Activated naive CD8-positive, alpha-beta T cell treated with anti-CD3 and anti-CD28 coated beads, Interleukin-2, amount 50 U/mL, for 24 hours (primary cell): Measurements from ENCODE around the gene AKR7A3.
"Not testable (repeated sequence)": the region's sequence is repeated elsewhere in the genome, so short reads cannot be mapped to it uniquely, and the experiment has no call there.

Source experiments
- ATAC-seq: fragments of 150-1000 bp; cut with Tn5 transposase; one replicate; pipeline ENCODE4 v1.10.0; 2021
- DNase-seq: peaks from one replicate; pipeline ENCODE4 v3.0.0; 2021
- H3K27ac Mint-ChIP-seq: one replicate; pipeline ENCODE4 v1.8.0; 2021; ENCODE audit warnings: mild to moderate bottlenecking, mixed read lengths
- H3K27me3 Mint-ChIP-seq: one replicate; pipeline ENCODE4 v1.8.0; 2021; ENCODE audit warnings: mixed read lengths
- H3K36me3 Mint-ChIP-seq: one replicate; pipeline ENCODE4 v1.8.0; 2021; ENCODE audit warnings: low read depth, mixed read lengths
- H3K4me1 Mint-ChIP-seq: one replicate; pipeline ENCODE4 v1.8.0; 2021; ENCODE audit warnings: mixed read lengths
- H3K4me3 Mint-ChIP-seq: one replicate; pipeline ENCODE4 v1.8.0; 2021; ENCODE audit warnings: mild to moderate bottlenecking, moderate library complexity, mixed read lengths
- H3K9me3 Mint-ChIP-seq: one replicate; pipeline ENCODE4 v1.8.0; 2021; ENCODE audit warnings: mixed read lengths

AKR7A3 gene

DNA sequence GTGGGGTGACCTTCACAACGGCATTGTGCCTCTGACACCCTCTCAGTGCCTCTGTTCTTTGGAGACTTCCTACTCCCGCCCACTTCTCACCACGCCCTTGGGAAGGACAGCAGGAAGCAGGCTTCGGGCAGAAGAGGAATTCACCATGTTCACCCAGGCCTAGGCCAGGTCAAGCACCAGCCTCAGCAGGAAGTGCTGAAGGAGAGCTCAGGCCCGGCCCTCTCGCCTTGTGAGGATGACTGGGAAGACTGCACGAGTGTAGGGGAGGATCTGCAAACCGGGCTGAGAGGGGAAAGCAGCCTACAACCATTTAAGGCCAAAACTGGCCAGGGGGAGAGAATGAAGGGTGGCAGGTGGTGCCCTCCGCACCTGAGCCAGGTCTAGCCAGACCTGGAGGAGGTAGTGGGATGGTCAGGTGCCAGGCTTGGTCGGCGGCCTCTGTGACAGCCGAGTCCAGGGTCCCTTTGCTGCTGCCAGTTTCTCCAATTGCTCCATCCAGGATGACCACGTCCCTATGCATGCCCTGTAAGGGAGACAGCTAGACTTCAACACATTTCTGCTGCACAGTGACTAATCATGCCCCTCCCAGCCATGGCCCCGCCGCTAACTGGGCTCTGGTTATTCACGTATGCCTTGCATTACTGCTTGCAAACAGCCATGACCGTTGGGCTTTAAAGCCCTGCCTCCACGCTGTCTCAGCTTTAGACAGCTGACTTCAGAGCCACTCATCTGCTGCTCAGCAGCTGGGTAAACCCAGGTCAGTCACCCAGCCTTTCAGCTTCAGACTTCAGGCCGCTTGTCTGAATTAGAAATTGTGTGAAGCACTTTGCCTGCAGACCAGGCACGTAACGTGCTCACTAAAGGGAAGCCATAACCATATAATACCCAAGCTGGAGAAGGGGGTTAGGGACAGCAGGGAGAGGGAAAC lies 28.1 kb downstream of the AKR7A3 start:
- ATAC-seq: no peak
- H3K9me3 Mint-ChIP-seq: no peaks in the 10 kb centered on the region
- peaks cover 15% of the 10 kb centered on the region for H3K4me1 Mint-ChIP-seq
- H3K4me3 Mint-ChIP-seq: no peak overlapping the region
- H3K36me3 Mint-ChIP-seq: peaks cover 42% of the 10 kb centered on the region
- no peak for DNase-seq
- H3K27ac Mint-ChIP-seq: no peak overlapping the region
- H3K27me3 Mint-ChIP-seq: no peaks in the 10 kb centered on the region

DNA sequence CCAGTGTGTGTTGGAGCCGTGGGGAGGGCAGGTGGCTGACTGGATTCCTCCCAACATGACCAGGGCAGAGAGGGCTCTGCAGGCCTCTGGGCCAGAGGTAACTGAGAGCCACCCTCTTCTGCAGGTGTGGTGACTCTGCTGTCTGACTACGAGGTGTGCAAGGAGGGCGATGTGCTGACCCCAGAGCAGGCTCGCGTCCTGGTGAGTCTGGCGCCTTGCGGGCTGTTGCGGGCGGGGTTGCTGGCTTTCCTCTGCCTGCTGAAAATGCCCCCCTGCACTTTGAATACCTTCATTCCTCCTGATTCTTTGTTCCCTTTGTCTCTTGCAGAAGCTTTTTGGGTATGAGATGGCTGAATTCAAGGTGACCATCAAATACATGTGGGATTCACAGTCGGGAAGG lies 30.2 kb downstream of the AKR7A3 start:
- Mint-ChIP-seq H3K36me3 (peaks cover 50% of the 10 kb centered on the region), H3K27me3 (no peaks in the 10 kb centered on the region), H3K27ac (peak overlapping the region; percentile 77), H3K4me3 (no peak overlapping the region), H3K9me3 (no peaks in the 10 kb centered on the region), H3K4me1 (peaks cover 32% of the 10 kb centered on the region)
- no peak for DNase-seq
- ATAC-seq: no peak

DNA sequence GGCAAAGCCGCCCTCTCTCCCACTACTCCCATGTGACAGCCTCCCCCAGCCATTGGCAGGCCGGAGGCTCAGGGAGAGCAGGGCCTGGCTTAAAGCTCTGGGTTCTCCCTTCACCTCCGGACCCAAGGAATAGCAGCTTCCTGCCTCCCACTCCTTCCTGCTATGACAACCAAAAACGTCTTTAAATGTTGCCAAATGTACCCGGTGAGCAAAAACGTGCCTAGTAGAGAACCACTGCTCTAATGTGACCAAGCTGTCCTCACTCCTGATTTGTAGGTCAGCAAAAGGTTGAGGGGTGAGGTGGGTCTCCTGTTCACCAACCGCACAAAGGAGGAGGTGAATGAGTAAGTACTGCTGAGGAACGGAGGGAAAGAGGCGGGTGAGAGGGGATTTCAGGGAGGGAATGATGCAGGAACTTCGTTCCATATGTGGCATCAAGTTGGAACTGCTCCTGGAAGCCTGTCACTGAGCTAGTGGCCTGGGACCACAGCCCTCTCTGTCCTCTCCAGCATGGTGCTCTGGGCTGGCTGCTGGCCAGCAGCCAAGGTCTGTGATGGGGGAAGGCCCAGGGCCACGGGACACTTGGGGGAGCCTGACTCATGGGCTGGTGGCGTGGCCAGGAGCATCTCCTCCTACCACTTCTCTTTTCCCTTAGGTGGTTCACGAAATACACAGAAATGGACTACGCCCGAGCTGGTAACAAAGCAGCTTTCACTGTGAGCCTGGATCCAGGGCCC lies 31.2 kb downstream of the AKR7A3 start:
- Mint-ChIP-seq H3K36me3 (peaks cover 59% of the 10 kb centered on the region), H3K9me3 (no peaks in the 10 kb centered on the region), H3K27me3 (no peaks in the 10 kb centered on the region), H3K4me3 (peak overlapping the region; percentile 24), H3K27ac (peak overlapping the region; percentile 77), H3K4me1 (peaks cover 39% of the 10 kb centered on the region)
- ATAC-seq (peak; percentile 60), DNase-seq (peak; percentile 35)

DNA sequence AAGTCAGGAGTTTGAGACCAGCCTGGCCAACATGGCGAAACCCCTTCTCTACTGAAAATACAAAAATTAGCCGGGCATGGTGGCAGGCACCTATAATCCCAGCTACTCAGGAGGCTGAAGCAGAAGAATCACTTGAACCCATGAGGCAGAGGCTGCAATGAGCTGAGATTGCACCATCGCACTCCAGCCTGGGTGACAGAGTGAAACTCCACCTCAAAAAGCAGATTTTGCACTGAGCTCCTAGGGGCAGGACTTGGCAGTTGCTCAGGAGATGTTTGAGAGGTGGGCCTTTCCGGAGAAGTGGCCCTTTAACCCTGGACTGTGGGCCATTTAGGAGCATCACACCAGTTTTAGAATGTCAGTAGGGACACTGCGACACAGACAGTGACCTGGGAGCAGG lies 32.3 kb downstream of the AKR7A3 start:
- not testable (repeated sequence) for H3K4me3 Mint-ChIP-seq, H3K9me3 Mint-ChIP-seq, ATAC-seq, H3K27me3 Mint-ChIP-seq, DNase-seq
- Mint-ChIP-seq H3K36me3 (peaks cover 62% of the 10 kb centered on the region), H3K4me1 (peaks cover 42% of the 10 kb centered on the region), H3K27ac (peak overlapping the region; percentile 77)

DNA sequence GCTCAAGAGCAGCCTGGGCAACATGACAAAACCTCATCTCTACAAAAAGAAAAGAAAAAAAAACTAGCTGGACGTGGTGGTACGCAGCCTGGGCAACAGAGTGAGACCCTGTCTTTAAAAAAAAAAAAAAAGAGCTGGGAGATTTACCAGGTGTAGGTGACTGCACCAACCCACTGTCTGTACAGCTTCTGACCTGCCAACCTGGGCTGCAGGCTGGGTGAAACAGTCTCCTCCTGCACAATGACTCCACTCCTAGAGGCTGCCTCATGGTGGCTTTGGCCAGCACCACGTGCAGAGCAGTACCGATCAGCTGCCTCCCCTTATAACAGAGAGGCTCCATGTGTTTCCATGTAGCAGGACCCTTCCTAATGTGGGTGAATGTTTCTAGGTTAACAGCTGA lies 33.3 kb downstream of the AKR7A3 start:
- H3K36me3 Mint-ChIP-seq: peaks cover 68% of the 10 kb centered on the region
- H3K27ac Mint-ChIP-seq: peak overlapping the region; percentile 31
- H3K27me3 Mint-ChIP-seq: no peaks in the 10 kb centered on the region
- no peak for DNase-seq
- H3K4me3 Mint-ChIP-seq: no peak overlapping the region
- peaks cover 48% of the 10 kb centered on the region for H3K4me1 Mint-ChIP-seq
- no peaks in the 10 kb centered on the region for H3K9me3 Mint-ChIP-seq
- ATAC-seq: no peak

DNA sequence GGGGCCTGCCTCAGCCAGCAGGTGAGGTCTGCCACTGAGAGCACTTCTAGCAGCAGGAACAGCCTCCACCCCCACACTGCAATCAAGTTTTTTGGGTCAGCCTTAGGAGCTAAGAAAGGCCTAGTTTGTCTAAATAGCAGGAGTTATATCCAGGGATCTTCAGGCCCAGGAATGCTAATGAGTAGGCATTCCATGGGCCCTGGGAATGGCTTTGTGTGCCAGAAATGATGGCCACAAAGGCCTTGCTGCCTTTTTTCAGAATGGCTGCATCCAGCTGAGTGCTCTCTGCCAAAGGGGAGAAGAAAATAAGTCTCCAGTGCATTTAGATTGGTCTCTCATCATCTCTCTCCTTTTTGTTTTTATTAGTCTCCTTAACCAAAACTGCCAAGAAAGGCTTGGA lies 34.2 kb downstream of the AKR7A3 start:
- peaks cover 61% of the 10 kb centered on the region for H3K36me3 Mint-ChIP-seq
- H3K27me3 Mint-ChIP-seq: no peaks in the 10 kb centered on the region
- peak overlapping the region; percentile 28 for H3K27ac Mint-ChIP-seq
- H3K4me1 Mint-ChIP-seq: peaks cover 52% of the 10 kb centered on the region
- DNase-seq (no peak), ATAC-seq (no peak)
- H3K4me3 Mint-ChIP-seq: no peak overlapping the region
- H3K9me3 Mint-ChIP-seq: no peaks in the 10 kb centered on the region

DNA sequence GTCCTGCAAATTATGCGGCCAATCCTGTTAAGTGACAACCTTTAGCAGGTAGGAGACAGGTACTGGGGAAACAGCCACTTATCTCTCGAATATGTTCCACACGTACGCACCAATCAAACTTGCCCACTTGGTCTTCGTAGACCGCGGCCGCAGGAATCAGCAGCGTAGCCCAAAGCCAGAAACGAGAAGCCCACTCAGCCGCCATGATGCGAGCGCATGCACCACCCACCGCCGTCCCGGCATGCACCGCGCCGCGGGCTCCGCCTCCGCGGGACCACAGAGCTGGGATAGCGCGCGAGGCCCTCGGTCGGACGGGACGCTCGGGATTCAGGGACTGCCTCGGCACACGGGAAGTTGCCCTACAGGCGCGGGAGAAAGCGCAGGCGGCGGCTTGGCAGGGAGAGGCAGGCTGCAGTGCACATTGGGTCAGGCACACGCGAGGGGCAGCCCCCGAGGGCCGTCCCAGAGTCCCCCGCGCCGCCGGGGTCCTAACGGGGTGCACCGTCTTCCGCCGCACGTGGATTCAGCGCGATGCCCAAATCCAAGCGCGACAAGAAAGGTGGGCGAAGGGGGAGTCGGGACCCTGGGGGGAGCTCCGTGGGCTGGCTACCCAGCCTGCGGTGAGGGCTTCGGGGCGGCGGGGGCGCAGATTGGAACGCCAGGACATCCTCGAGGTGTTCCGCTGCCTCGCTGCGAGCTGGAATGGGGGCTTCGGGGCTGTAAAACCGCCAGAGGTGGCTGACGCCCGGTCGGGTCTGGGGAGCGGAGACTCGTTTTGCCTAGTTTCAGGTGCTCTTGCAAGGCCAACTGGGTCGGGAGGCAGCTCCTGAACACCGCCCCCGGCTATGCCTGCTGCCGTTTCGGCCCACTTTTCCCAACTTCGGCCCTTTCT lies 37.0 kb downstream of the AKR7A3 start, which contains the start of the genes EMC1 and MRTO4:
Gene EMC1, minus strand, starts transcription at position 220 of the 892 bp plus-strand sequence. Its CDS starts 15 bp downstream, at position 205.
Gene MRTO4, plus strand, starts transcription at position 501 of the 892 bp plus-strand sequence. Its CDS starts 31 bp downstream, at position 532.
- DNase-seq (peak; percentile 95), ATAC-seq (peak; percentile 94)
- Mint-ChIP-seq H3K27ac (peak within 1 kb of the TSS; percentile 99), H3K9me3 (no peaks in the 10 kb centered on the region), H3K27me3 (no peaks in the 10 kb centered on the region), H3K4me1 (peaks cover 46% of the 10 kb centered on the region), H3K4me3 (peak within 1 kb of the TSS; percentile 100), H3K36me3 (peaks cover 36% of the 10 kb centered on the region)

DNA sequence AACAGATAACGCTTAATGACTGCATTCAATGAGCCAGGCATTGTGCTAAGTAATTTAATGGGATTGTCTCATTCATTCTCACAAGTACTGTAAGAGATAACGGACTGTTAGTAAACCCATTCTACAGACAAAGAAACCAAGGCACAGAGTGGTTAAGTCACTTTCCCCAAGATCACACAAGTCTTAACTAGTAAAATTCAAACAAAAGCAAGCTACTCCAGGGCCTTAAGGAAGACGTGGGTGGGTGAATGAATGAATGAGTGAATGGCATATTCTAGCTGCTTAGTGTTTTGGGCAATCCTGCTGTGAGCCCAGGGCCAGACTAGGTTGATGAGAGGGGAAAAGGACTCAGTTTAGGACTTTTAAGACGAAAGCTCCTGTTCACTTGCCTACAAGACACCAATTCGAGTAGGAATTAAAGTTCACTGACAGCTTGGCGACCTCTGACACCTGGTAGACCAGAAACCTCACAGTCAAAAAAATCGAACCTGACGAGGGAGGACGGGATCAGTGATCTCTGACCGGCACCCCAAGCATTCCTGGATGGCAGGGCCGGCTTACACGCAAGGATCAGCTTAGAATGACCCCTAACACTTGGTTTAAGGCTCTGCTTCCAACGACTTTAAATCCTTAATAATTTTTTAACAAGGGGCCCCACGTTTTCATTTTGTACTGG lies 37.8 kb downstream of the AKR7A3 start:
- DNase-seq: no peak
- peaks cover 31% of the 10 kb centered on the region for H3K36me3 Mint-ChIP-seq

DNA sequence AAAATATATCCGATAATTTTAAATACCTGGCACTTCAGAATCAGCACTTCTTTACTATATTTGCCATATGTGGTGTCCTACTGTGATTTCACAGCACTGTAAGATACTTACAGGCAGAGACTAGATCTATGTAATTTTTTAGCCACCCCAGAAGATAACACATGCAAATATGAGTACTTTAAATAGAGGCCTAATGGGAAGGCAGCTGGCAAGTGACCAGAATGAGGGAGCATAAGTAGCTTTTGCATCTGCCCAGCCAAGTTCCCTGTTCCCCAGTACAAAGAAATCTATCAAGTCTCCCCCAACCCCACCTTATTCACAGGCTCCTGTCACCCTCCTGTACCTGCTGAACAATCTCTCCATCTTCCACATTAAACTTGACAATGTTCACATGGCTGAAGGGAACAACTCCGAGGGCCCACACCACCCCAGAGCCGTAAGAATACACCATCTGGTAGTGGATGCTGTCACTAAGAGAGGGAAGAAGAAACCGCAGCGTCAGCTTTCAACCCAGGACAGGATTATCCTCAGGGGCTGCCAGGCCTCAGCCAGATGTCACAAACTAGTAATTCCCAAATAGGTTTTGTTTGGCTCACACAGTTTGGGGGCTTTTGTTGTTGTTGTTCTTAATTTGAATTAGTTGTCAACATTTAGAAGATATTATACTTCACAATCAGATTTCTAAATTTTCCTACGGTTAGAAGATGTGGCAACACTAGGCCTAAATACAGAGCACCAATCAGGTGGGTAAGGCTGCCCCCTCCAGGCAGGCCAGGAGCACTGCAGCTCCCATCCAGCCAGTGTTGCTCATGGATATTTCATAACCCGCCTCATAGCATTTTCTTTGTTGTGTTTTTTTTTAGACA lies 47.7 kb downstream of the AKR7A3 start:
- peak; percentile 87 for ATAC-seq

More for the DNA sequence above, 37.8 kb downstream of the AKR7A3 start:
- H3K9me3 Mint-ChIP-seq: no peaks in the 10 kb centered on the region
- H3K27ac Mint-ChIP-seq: peak overlapping the region; percentile 99
- ATAC-seq: no peak
- H3K4me3 Mint-ChIP-seq: peak overlapping the region; percentile 100
- H3K4me1 Mint-ChIP-seq: peaks cover 41% of the 10 kb centered on the region
- no peaks in the 10 kb centered on the region for H3K27me3 Mint-ChIP-seq

DNA sequence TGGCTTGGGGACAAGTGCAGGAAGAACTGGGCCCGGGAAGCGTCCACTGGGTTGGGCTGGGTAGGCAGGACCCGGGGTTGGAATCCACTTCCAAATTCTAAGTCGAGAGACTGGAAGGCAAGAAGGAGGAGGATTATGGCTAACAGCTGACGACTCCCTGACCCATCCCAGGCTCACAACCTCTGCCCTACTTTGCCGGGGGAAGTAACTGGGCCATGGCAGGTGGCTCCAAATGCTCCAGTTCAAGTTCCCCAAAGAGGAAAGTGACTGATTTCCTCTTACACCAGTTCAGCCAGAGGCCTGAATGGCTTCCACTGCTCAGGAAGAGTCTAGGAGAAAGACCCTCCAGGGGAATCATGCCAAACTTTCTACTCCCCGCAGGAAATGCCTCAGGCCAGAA lies 48.7 kb downstream of the AKR7A3 start:
- no peak overlapping the region for H3K4me3 Mint-ChIP-seq
- H3K27ac Mint-ChIP-seq: no peak overlapping the region
- no peak for DNase-seq
- ATAC-seq: no peak
- peaks cover 40% of the 10 kb centered on the region for H3K36me3 Mint-ChIP-seq
- H3K9me3 Mint-ChIP-seq: no peaks in the 10 kb centered on the region
- H3K4me1 Mint-ChIP-seq: no peaks in the 10 kb centered on the region
- H3K27me3 Mint-ChIP-seq: no peaks in the 10 kb centered on the region

More for the DNA sequence above, 47.7 kb downstream of the AKR7A3 start:
- DNase-seq: peak; percentile 73
- Mint-ChIP-seq H3K9me3 (no peaks in the 10 kb centered on the region), H3K4me1 (no peaks in the 10 kb centered on the region), H3K36me3 (peaks cover 40% of the 10 kb centered on the region), H3K27me3 (no peaks in the 10 kb centered on the region), H3K4me3 (no peak overlapping the region), H3K27ac (no peak overlapping the region)

DNA sequence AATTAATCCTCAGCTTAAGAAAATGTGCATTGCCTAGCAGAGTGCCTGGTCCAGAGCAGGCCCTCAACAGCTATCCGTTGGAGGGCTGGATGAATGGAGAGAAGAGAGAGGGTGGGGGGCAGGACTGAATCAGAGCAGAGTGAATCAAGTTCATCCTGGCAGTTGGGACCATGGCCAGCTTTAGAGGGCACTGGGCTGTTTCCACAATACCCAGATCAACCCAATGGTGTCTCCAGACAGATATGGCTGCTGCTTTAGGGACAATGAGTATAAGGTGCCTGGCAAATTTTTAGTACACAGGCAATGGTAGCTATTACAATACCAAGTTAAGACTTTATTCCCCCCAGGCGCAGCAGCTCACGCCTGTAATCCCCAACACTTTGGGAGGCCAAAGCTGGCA lies 54.3 kb downstream of the AKR7A3 start:
- H3K27me3 Mint-ChIP-seq: no peaks in the 10 kb centered on the region
- H3K36me3 Mint-ChIP-seq: peaks cover 44% of the 10 kb centered on the region
- DNase-seq: no peak
- no peak overlapping the region for H3K27ac Mint-ChIP-seq
- H3K4me1 Mint-ChIP-seq: no peaks in the 10 kb centered on the region
- no peaks in the 10 kb centered on the region for H3K9me3 Mint-ChIP-seq
- no peak overlapping the region for H3K4me3 Mint-ChIP-seq
- no peak for ATAC-seq
